SKM-1 treated with dmso at 0.1 percent for 144 hours (cell line): ENCODE data around the gene ARMH2.
"Not testable (repeated sequence)": the region's sequence is repeated elsewhere in the genome, so short reads cannot be mapped to it uniquely, and the experiment has no call there.

Source experiments
- DNase-seq: peaks from one replicate; lab custom pipeline; 2025; ENCODE audit not compliant: unreplicated experiment; lab: John Stamatoyannopoulos, UW

The ARMH2 gene

GRCh38 chr6:24765968-24766367, 32.7 kb downstream of the ARMH2 start:
- not testable (repeated sequence) for DNase-seq

- DNase-seq: not testable (repeated sequence)
Observed at GRCh38 chr6:24764833-24765828, 33.6 kb downstream of the ARMH2 start.

- no peak for DNase-seq
Observed at GRCh38 chr6:24763578-24763977, 35.1 kb downstream of the ARMH2 start.

GRCh38 chr6:24761851-24762250, 36.9 kb downstream of the ARMH2 start:
- DNase-seq: no peak

- no peak for DNase-seq
Observed at GRCh38 chr6:24761193-24761835, 37.4 kb downstream of the ARMH2 start.

- DNase-seq: no peak
Observed at GRCh38 chr6:24760210-24760609, 38.5 kb downstream of the ARMH2 start.

- DNase-seq: no peak
Observed at GRCh38 chr6:24759718-24760117, 39.0 kb downstream of the ARMH2 start.

GRCh38 chr6:24757611-24758010, 41.1 kb downstream of the ARMH2 start:
- no peak for DNase-seq

GRCh38 chr6:24755279-24755678, 43.4 kb downstream of the ARMH2 start:
- no peak for DNase-seq

- DNase-seq: not testable (repeated sequence)
Observed at GRCh38 chr6:24754378-24754777, 44.3 kb downstream of the ARMH2 start.

- DNase-seq: no peak
Observed at GRCh38 chr6:24753545-24753944, 45.2 kb downstream of the ARMH2 start.

GRCh38 chr6:24752917-24753492, 45.7 kb downstream of the ARMH2 start:
- no peak for DNase-seq

GRCh38 chr6:24752503-24752902, 46.2 kb downstream of the ARMH2 start:
- DNase-seq: no peak

- DNase-seq: not testable (repeated sequence)
Observed at GRCh38 chr6:24750878-24751277, 47.8 kb downstream of the ARMH2 start.

- no peak for DNase-seq
Observed at GRCh38 chr6:24749297-24749696, 49.4 kb downstream of the ARMH2 start.
